ENCODE measurements around the gene RBM38.
A peak's percentile ranks its signal among the peaks of the same experiment; 100 is the strongest.

Gene RBM38

GRCh38 chr20:57392512-57393271, 1.5 kb downstream of the RBM38 start:
- DNase-seq, result no peak

DNA sequence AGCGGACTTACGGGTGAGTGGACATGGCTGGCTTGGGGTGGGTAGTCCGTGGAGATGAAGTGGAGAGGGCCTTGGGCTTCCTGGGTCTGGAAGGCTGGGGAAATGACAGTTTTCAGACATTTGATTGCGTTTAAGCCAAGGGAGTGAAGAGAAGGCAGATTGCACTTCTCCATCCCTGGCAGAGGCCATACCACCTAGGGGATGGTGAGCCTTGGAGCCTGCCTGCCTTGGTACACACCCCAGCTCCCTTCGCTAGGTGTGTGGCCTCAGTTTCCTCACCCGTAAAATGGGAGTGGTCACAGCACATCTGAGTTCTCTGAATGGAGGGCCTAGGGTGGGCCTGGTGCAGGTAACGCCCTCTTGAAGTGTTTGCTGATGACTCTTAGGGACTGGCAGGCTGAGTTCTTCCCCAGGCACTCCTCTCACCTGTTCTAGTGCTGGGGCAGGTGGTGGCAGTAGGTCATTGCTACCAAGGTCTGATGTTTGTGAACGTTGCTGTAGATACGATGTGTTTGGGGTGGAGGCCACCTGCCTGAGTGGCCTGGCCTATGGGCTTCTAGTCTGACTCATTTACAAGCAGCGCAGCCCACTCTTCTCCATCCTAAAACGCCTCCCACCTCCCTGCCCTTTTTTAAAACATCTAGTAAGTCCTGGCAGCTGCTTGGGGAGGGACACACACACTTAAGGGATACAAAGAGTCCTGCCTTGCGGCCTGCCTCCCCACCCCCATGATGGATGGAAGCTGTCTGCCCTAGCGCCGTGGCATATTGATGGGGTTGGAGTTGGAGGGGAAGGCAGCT, 2.3 kb downstream of the RBM38 start:
- no peak for DNase-seq

- no peak for DNase-seq
These were observed 3.2 kb downstream of the RBM38 start for GRCh38 chr20:57394121-57395082.

GRCh38 chr20:57395111-57395966, 4.1 kb downstream of the RBM38 start:
- DNase-seq, result no peak

DNA sequence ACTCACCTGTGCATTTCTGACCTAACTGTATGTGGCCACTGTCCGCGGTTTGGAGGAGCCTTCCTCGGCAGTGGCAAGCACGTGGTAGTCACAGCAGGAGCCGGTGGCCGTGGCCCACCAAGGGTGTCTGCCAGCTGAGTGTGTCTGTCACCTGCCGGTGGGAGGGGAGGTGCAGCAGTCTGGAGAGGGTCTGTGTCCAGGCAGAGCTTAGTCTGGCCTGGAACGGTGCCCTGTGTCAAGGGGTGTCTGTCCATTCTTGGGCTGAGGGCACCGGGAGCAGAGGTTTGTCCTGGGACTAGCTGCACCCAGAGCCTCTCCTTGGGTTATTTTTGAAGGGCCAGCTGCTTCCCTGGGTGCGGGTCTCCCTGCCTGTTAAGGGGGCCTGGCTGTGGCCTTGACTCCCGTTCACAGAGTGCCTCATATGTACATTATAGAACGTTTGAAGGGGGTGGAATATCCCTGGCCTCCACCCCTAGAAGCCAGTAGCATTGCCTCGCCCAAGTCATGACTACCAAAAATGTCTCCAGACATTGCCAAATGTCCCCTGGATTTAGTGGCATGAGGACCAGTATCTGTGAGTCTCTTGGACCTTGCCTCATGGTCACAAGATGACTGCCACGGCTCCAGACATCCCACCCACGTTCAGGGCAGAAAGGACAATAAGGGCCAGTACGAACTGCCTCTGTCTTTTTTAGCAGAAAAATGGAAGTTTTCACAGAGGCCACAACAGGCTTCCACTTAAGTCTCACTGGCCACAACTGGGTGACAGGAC, 5.2 kb downstream of the RBM38 start:
- DNase-seq, result no peak

GRCh38 chr20:57396984-57397692, 5.9 kb downstream of the RBM38 start:
- no peak for DNase-seq

DNA sequence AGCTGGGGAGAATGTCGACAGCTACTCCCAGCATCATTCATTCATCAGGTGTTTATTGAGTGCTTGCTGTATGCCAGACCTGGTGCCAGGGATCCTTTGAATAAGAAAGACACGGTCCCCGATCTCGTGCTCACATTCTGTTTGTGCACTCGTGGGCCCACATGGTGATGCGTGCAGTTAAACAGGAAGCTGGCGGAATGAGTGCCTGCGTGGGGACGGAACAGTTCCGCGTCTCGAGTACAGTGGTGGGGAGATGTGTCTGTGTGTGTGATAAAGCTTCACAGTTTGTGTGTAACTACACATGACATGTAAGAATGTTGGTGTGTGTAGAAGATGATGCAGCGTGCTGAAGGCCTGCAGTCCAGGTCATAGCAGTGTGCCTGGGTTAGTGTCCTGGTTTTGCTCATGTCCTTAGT, 6.5 kb downstream of the RBM38 start:
- DNase-seq, result no peak

GRCh38 chr20:57398231-57398821, 7.1 kb downstream of the RBM38 start:
- peak; percentile 43 for DNase-seq

- no peak for DNase-seq
These were observed 7.8 kb downstream of the RBM38 start for GRCh38 chr20:57398901-57399535.

DNA sequence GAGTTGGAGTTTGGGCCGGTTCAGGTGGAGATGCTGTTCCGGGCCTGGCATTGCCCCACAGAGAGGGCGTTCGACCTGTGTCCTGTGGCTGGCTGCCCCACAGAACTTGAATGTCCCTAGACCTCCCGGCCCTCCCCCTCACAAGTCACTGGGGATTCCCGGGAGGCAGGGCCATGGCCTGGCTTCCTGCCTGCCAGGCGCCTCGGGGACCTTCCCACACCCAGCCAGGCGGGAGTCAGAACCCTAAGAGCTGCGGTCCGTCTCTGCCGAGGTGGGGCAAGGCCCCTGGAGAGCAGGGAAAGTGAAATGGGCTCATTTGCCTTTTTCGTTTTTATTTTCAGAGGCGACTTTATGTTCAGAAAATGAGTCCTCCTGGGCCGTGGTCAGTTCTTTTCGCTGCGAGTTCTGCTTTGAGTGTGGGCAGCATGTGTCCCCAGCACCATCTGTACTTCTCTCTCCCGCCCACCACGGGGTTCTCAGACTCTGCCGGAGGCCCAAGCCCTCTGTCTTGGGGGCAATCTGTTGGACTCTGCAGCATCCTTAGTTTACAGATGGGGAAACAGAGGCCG, 8.5 kb downstream of the RBM38 start:
- no peak for DNase-seq

DNA sequence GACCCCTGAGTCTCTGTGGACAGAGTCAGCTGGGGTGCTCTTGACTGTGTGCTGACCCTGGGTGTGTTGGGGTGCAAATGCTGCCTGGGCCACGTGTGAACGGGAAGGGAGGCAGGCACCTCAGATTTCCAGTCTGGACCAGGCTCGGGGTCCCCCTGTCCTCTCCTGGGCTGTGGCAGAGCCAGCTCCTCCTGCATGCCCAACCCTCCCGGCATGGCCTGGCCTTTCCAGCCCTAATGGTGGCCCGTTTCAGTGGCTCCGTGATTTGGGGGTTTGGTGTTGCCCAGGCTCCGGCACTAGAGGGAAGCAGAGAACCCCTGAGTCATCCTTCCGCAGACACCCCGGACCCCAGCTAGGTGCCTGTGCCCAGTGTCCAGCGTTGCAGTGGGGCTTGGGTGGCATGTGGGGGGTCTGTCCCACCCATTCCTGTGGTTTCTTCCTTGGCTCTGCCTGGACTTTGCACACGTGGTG, 9.1 kb downstream of the RBM38 start:
- DNase-seq, result no peak

DNA sequence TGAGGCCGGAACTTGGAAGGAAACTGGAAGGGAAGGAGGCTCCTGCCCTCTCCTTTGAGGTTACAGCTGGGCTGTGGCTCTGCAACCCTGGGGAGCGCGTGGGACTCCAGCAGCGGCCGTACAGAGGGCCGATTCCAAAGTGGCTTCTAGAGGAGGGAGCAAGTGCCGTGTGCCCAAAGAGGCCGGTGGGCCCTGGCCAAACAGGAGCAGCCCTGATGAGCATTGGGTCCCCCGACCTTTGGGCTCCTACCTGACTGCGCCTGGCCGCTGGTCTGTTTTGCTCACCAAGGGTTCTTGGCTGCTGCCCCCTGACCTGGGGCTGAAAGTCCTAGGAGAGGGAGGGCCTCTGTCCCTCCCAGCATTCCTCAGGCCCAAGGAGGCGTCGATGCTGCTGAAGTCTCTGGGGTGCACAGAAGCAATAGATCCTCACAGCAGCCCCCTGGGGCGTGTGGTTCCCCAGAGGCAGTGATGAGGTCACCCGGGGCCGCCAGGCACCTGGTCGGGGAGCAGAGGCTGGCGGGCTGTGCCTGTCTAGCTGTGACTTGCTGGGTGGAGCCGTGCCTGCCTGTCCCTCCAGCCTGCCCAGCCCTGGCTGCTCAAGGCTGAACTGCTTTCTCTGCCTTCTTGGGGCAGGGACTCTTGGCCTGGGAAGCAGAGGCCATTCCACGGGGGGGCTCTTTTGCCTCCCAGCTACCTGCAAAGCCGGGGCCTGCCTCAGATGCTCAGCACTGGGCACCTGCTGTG, 9.8 kb downstream of the RBM38 start:
- DNase-seq, result no peak

GRCh38 chr20:57401565-57401918, 10.3 kb downstream of the RBM38 start:
- DNase-seq, result no peak

- DNase-seq, result no peak
These were observed 11.3 kb downstream of the RBM38 start for GRCh38 chr20:57402206-57403125.

GRCh38 chr20:57403216-57403615, 12.0 kb downstream of the RBM38 start:
- no peak for DNase-seq

- no peak for DNase-seq
These were observed 12.8 kb downstream of the RBM38 start for GRCh38 chr20:57404006-57404405.

- DNase-seq, result no peak
These were observed 13.3 kb downstream of the RBM38 start for GRCh38 chr20:57404419-57405072.

All from KG1 (cell line).